SKM-1 (cell line): ENCODE results near the gene PRKRIP1.
A peak's percentile ranks its signal among the peaks of the same experiment; 100 is the strongest.
"Not testable (repeated sequence)": the region's sequence is repeated elsewhere in the genome, so short reads cannot be mapped to it uniquely, and the experiment has no call there.

Source experiments
- DNase-seq: peaks from one replicate; lab custom pipeline; 2025; ENCODE audit not compliant: unreplicated experiment; lab: John Stamatoyannopoulos, UW

The PRKRIP1 gene

DNA sequence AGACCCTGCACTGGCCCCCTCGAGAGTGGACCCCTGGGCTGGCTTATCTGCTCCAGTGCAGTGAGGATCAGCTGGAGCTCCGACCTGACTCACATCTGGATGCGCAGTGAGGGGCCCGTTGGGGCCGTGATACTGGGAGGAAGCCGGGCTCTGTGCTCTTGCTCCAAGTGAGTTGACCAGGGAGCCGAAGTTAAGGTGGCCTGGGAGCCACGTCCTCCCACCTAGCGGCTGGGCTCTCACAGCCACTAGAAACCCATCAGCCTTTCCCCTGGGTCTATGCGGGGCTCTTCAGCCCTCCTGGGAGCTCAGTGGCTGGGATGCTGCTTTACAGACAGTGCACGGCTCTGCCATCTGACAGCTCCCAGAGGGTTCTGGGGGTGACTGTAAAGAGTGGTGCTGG lies 59.4 kb downstream of the PRKRIP1 start:
- DNase-seq: no peak

DNA sequence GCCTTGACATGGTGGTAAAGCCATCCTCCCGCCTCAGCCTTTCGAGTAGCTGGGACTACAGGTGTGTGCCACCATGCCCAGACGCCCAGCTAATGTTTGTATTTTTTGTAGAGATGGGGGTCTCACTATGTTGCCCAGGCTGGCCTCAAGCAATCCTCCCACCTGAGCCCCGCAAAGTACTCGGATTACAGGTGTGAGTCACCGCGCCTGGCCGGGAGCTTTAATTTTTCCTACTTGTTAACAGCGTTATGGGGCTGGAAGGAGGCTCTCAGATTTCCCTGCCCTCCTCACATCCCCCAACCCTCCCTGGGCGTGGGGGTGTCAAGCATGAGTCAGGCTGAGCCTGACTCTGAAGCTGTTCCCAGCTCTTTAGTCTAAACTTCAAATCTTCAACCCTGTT lies 60.2 kb downstream of the PRKRIP1 start:
- no peak for DNase-seq

DNA sequence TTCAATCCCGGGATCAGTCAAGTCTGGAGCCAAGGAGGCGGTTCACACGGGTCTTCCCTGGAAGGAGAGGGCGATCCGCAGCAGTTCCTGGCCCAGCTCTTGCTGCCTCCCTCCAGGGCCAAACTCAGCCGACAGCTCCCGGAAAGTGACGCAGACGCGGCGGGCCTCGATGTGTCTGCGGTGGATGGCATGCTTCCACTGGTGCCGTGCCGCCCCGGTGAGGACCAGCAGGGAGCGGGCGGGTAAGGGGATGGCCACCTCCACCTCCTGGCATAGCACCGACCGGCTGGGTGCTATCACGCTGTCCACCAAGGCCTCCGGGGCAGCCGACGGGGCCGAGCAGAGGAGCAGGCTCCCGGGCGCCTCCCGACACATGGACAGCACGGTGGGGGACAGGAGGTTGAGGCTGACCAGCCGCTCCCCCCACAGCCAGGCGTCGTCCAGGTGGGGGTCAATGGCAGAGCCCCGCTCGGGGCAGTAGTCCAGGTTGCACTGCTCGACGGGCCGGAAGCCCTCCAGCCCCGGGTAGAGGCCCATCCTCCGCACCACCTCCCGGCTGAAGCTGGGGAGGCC lies 61.3 kb downstream of the PRKRIP1 start:
- DNase-seq: no peak

DNA sequence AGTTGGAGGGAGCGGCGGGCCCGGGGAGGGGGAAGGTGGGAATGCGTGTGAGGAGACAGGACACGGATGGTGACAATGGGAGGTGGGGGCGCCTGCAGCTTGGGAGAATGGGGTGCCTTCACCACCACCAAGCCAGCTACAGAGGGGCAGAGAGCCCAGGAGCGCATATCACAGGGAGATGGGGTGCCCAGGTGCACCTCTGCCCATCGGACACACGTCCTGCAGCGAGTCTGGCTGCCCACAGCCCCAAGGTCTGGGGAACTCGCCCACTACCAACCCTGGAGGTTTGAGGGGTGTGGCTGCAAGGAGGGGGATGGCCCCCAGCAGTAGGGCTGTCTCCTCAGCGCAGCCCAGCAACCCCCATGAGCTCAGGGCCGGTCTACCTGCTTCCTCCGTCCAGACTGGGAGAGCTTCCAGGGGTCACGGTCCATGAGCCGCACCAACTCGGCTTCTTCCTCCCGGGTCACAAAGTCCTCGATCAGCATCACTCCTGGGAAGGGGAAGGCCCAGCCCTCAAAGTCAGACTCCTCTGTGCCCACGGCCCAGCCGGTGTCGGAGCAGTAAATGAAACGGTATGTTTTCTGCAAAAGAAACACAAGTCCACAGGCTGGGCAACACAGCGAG lies 63.2 kb downstream of the PRKRIP1 start:
- DNase-seq: no peak

DNA sequence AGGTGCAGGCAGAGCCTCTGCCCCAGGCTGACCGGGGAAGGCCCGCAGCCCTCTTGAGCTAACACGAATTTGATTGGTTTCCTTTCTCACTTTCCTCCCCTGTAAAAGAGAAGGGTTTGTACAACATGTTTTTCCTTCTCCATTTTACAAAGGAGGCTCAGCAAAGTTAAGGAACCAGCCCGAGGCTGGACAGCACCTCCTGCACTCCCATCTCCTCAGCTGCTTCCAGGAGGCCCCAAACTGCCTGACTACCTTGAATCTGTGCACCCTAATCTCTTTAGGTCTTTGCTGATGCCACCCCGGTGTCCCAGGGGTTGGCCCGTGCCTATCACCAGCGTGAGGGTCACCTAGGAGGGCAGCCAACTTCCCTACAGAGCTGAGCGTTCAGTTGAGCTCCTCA lies 64.3 kb downstream of the PRKRIP1 start:
- DNase-seq: no peak

DNA sequence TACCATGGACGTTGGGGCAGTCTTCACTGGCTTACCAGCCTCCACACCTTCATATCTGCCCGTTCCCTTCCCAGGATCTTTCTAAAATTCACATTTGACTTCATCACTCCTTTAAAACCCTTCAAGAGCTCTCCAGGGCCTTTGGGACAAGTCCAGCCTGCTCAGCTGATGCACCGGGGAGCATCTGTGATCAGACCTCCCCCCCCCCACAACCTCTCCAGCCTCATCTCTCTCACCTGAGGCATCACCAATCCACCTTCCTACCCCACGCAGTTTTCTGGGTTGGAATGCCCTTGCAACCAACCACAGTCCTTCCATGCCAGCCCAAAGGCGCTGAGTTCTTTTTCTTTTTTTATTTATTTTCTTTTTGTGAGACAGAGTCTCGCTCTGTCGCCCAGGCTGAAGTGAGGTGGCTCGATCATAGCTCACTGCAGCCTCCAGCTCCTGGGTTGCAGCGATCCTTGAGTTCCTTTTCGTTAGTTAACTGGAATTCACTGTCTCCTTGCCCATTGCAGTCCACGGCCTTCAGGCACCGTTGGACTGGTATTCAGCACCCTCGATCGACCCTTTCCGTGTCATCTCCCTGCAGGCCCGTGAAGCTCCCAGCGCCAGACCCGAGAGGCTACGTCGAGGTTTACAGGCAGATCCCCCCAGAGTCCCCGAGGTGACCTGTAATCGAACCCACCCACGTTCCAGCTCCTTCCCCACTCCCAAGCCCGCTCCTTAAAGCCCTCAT lies 67.8 kb downstream of the PRKRIP1 start:
- DNase-seq: no peak

DNA sequence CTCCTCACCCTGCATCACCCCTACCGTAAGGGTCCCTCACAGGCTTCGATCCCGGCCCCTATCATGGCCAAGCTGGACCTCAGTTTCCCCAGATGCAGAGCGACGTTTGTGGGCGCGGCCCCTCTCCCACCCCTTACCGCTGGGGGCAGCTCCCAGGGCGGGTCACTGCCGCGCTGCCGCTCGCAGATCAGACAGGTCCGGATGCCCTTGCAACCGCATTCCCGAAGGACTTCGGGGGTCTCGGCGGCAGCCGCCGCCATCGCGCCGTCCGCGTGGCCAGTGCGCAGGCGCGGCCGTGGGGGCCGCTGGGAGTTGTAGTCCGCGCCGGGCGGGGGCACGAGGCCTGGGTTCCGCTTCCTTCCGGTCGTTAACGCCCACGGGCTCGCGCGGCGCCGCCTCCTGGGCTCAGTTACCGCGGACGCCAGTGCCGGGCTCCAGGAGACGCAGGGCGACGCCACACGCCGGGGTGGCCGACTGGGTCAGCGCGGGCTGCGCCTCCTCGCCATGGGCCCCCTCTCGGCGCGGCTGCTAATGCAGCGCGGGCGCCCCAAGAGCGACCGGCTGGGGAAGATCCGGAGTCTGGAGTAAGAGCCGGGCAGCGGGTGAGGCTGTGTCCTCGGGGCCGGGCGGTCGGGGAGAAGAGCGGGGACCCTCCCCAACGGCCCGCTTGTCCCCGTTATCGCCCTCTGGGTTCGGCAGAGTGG lies 68.6 kb downstream of the PRKRIP1 start, which contains the start of the genes ALKBH4 and LRWD1:
Gene ALKBH4, minus strand, starts transcription at position 287 of the 704 bp plus-strand sequence. Its CDS starts 27 bp downstream, at position 260.
Gene LRWD1, plus strand, starts transcription at position 408 of the 704 bp plus-strand sequence. Its CDS starts 97 bp downstream, at position 505.
- DNase-seq: peak; percentile 82

DNA sequence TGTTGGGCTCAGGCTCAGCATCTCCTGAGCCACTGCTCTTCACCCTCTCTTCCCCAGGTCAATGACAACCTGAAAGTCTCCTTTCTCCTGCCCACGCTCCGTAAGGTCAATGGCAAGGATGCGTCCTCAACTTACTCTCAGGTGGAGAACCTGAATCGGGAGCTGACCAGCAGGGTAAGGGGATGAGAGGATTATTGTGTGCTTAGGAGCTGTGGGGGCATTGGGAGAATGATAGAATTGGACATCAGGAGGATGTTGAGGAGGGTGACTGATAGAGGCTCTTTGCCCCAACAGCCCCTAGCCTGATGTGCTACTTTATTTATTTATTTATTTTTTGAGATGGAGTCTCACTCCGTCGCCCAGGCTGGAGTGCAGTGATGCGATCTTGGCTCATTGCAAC lies 69.9 kb downstream of the PRKRIP1 start:
- DNase-seq: no peak

DNA sequence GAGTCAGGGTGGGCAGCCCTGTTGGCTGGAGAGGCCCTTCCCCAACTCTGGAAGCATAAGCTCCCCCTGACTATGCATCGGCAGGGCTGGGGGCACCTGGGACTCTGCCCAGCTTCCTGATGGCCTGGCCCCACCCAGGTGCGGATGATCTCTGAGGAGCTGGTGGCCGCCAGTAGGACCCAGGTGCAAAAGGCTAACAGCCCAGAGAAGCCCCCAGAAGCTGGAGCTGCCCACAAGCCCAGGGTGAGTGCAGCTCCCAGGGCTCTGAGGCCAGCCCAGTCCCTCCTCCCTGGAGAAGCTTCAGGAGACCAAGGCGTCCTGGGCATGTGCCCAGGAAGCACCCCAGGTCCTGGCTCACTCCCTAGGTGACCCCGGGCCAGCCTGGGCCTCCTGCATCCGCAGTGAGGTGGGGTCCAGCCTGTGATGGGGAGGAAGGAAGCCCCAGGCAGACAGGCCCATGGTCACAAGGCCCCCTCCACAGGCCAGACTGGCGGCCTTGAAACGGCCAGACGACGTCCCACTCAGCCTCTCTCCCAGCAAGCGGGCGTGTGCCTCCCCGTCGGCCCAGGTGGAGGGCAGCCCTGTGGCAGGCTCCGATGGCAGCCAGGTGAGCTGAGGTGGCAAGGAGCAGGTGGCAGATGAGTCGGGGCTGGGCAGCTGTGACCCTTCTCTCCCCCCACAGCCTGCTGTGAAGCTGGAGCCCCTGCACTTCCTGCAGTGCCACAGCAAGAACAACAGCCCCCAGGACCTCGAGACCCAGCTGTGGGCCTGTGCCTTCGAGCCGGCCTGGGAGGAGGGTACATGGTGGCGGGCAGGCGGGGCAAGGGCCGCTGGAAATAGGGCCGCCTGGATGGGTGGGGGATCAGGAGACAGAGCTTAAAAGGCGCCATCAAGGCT lies 71.7 kb downstream of the PRKRIP1 start:
- no peak for DNase-seq

DNA sequence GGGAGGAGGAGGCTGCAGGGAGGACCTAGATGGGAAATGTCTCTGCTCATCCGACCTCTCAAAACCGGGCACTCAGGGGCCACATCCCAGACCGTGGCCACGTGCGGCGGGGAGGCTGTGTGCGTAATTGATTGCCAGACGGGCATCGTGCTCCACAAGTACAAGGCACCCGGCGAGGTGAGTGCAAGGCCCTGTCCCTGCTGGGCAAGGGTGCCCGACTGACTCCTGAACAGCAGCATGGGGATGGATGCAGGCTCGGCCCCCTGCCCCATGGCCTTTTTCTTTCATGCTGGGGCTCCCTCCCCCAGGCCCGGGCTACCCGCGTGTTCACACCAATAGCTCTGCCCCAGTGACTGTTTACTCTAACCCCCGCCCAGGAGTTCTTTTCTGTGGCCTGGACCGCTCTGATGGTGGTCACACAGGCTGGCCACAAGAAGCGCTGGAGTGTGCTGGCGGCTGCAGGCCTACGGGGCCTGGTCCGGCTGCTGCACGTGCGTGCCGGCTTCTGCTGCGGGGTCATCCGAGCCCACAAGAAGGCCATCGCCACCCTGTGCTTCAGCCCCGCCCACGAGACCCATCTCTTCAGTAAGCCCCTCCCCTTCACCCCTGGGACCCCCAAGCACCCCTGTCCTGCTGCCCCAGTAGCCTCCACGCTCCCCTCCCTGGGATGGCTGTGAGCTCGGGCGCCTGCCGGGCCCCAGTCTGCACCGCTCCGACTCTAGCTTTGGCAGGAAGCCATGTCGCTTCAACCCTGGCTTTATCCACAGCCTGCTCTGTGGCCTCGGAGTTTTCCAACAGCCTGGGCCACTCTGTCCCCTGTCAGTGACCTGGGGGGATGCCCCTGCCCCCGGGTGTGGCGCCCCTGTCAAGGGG lies 72.6 kb downstream of the PRKRIP1 start:
- DNase-seq: no peak

DNA sequence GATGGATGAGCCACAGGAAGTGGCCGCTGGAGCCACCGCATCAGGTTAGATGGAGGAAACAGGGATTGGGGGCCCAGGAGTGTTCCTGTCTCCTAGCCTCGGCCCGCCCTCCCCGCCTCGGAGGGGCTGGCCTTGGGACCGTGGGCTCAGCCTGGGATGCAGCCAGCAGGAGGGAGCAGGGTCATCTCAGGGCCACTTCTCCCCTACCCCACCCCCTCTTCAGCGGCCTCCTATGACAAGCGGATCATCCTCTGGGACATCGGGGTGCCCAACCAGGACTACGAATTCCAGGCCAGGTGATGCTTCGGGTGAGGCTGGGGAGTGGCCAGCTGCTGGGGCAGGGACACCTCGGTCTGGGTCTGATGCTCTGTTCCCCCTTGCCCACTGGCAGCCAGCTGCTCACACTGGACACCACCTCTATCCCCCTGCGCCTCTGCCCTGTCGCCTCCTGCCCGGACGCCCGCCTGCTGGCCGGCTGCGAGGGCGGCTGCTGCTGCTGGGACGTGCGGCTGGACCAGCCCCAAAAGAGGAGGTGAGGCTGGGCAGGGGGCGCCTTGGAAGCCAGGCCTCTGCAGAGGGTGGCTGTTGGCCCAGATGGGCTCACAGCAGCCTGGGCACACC lies 73.3 kb downstream of the PRKRIP1 start:
- no peak for DNase-seq

DNA sequence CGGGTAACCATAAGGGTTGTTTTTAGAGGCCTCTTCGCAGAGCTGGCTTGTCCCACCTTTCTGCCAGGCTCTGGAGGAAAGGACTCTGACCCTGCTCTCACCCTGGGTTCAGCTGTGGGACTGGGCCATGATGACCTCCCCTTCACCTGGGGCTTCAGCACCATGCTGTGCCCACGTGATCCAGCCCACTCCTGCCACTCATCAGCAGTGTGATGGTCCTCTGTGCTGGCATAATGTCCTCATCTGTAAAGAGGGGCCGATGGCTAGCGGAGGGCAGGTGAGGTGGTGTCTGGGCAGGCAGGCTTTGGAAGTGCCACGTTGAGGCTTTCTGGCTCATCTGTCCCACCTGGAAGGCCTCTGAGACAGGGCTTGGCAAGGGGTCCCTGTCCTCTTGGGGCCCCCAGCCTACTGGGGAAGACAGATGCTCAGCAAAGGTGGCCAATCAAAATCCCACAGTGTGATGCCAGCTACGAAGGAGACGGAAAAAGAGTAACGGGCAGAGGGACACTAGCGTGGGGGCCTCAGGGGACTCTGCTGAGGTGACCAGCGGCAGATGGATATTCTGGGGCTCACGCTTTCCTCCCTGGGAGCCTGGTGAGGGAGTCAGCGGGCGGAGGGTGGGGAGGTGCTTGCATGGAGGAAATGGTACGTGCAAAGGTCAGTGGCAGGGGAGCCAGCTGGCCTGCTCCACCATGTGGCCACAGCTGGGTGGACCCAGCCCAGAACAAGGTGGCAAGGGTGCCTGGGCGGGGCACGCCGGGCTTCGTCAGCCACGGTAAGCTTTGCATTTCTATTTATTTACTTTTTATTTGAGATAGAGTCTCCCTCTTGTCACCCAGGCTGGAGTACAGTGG lies 74.0 kb downstream of the PRKRIP1 start:
- no peak for DNase-seq

DNA sequence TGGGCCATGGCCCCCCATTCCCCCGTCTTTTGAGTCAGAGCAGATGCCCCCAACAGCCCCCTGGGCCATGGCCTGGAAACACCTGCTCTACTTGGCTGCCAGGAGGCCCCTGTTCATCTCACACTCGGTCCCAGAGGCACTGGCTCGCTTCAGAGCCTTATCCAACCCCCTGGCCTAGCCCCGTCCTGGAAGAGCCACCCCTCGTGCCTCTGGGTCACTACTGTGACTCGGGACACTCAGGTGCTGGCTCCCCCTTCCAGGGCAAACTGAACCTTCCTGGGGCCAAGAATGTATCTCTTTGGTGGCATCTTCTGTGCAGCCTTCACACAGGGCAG lies 75.6 kb downstream of the PRKRIP1 start:
- no peak for DNase-seq

DNA sequence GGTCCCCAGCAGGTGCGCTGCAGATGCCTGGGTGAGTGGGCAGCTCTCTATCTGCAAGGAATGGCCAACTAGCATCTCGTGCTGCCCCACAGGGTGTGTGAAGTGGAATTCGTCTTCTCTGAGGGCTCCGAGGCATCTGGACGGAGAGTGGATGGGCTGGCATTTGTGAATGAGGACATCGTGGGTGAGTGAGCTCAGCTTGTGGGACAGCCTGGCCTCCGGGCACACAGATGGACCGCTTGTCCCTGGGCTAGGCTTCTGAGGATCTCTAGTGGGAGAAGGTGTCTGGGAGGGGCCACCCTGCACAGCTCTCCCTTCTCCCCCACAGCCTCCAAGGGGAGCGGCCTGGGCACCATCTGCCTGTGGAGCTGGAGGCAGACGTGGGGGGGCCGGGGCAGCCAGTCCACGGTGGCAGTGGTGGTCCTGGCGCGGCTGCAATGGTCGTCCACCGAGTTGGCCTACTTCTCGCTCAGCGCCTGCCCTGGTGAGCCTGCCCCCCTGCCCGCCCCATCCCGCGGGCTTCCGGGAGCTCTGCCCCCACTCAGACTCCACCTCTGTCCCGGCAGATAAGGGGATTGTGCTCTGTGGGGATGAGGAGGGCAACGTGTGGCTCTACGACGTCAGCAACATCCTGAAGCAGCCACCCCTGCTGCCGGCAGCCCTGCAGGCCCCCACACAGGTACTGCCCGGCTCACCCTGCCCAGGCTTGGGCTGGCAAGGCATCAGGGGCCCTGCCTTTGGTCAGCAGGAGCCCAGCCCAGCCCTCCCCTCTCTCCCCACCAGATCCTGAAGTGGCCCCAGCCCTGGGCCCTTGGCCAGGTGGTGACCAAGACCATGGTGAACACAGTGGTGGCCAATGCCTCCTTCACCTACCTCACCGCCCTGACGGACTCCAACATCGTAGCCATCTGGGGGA lies 76.2 kb downstream of the PRKRIP1 start:
- no peak for DNase-seq

DNA sequence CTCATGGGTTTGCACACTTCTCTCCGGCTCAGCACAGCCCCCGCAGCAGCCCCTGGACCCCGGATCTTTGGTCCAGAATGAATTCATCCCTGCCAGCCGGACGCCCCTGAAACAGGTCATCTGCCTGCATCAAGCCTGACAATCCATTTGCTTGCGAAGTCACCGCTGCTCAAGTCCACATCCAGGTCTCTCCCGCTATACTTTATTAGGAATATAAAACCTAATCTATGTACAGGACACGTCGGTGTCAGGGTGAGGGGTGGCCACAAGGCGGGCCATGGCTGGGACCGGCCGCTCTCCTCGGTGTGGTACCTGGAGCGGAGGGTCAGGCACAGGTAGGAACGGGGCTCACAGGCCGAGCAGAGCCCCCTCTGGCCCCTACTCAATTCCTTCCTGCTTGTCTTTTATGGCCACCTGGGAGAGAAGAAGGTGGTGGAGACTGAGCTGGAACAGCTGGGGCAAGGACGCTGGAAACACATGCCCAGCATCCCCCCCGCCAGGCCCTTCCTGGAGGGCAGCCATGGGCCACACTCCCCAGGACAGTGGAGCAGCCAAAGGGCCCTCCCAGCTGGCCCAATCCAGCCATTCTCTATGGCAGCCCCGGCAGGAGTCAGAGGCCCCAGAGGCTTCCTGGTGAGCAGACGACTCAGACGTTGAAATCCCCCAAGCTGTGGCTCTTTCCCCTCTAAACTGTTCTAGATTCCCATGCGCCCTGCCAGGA lies 77.3 kb downstream of the PRKRIP1 start:
- no peak for DNase-seq

DNA sequence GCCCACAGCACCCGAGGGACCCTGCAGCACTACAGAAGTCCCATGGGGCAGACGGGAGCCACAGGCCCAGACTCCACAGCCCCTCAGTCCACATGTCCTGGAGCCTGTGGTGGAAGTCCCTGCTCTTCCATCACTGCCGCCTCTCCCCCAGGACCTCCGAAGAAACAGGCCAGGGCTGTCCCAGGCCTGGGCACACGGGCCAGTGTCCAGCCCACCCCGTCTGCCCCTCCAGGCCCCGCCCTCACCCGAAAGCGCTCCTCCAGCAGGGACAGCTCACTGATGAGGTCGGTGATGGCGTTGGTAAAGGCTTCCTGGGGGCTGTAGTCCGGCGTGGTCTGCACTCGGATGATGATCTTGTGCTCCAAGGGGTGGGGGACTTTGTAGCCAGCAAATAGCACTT lies 78.0 kb downstream of the PRKRIP1 start:
- not testable (repeated sequence) for DNase-seq
